Activated T-helper 2 cell treated with anti-CD3 and anti-CD28 coated beads, Interferon-gamma antibody, Interleukin-2, Interleukin-4, amounts not matched to agents 10 μg/mL and 5 μg/mL and 100 μg/mL, durations not matched to agents 14 hours and 24 hours and 36 hours (primary cell): ENCODE measurements around the gene DAPK1. TPM values are rescaled to one million over a fixed set of nuclear protein-coding genes. Genes with fewer than 3 reads are reported as not detected.
"Not testable (repeated sequence)": the region's sequence is repeated elsewhere in the genome, so short reads cannot be mapped to it uniquely, and the experiment has no call there.

Experiments used
- DNase-seq: peaks from one replicate; pipeline ENCODE4 v3.0.0; 2021; ENCODE audit warnings: low spot score
- H3K27ac Mint-ChIP-seq: one replicate; pipeline ENCODE4 v1.8.0; 2021; ENCODE audit warnings: mixed read lengths
- H3K27me3 Mint-ChIP-seq: one replicate; pipeline ENCODE4 v1.8.0; 2021; ENCODE audit warnings: low read depth, mixed read lengths
- H3K36me3 Mint-ChIP-seq: one replicate; pipeline ENCODE4 v1.8.0; 2021; ENCODE audit warnings: low read depth, mixed read lengths
- H3K4me1 Mint-ChIP-seq: one replicate; pipeline ENCODE4 v1.8.0; 2021; ENCODE audit warnings: low read depth, mixed read lengths
- H3K4me3 Mint-ChIP-seq: one replicate; pipeline ENCODE4 v1.8.0; 2021; ENCODE audit warnings: low read depth, mild to moderate bottlenecking, moderate library complexity, mixed read lengths
- H3K9me3 Mint-ChIP-seq: one replicate; pipeline ENCODE4 v1.8.0; 2021; ENCODE audit warnings: mixed read lengths
- intact Hi-C: fragments of 100-400 bp; cut with micrococcal nuclease; formaldehyde crosslinking; loops from one replicate; pipeline ENCODE4 v1.15.1; 2023
- total RNA-seq: library from RNA; stranded (reverse); gene quantifications from 2 replicates; pipeline ENCODE4 v1.2.3, GENCODE V29; 2022

DAPK1 gene
- total RNA-seq, 1 donor from 2014 or later, result 39.1 TPM

DNA sequence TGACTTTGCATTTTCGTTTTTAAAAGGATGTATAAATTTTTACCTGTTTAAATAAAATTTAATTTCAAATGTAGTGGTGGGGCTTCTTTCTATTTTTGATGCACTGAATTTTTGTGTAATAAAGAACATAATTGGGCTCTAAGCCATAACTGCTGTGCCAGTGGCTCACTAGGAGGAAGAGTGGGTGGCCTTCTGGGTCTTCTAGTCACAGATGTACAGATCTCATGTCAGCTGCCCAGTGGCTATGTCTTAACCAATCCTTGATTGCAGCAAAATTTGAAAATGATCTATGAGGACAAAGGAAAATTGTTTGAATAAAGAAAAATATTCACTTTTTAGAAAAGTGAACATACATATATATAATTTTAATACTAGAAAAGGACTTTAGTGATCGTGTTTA is 233.7 kb downstream of the DAPK1 start:
- Mint-ChIP-seq H3K4me3 (no peak overlapping the region), H3K9me3 (no peaks in the 10 kb centered on the region), H3K4me1 (peaks cover 9% of the 10 kb centered on the region), H3K27ac (no peak overlapping the region), H3K36me3 (peaks cover 3% of the 10 kb centered on the region), H3K27me3 (peaks cover 6% of the 10 kb centered on the region)
- DNase-seq, result no peak
- intact Hi-C loops, result no loop called here

DNA sequence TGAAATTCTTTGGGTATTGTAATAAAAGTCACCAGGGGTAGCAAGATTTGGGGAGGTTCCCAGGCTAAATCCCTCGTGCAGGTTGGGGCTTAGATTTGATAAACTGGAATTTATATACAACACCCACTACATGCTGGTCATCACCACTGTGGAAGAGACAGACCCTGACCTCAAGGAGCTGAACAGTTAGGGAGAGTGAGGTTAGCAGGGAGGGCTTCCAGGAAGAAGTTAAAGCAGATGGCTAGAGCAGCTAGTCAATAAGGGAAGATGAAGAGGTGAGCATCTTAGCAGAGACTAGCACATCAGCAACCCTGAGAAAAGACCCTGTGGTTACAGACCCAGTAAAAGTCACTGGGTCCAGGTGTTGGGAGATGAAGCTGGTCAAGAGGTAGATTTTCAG is 234.7 kb downstream of the DAPK1 start:
- Mint-ChIP-seq H3K27me3 (peaks cover 6% of the 10 kb centered on the region), H3K9me3 (no peaks in the 10 kb centered on the region), H3K27ac (no peak overlapping the region), H3K4me3 (no peak overlapping the region), H3K4me1 (peaks cover 7% of the 10 kb centered on the region), H3K36me3 (peaks cover 3% of the 10 kb centered on the region)
- intact Hi-C loops, result no loop called here
- DNase-seq, result no peak

DNA sequence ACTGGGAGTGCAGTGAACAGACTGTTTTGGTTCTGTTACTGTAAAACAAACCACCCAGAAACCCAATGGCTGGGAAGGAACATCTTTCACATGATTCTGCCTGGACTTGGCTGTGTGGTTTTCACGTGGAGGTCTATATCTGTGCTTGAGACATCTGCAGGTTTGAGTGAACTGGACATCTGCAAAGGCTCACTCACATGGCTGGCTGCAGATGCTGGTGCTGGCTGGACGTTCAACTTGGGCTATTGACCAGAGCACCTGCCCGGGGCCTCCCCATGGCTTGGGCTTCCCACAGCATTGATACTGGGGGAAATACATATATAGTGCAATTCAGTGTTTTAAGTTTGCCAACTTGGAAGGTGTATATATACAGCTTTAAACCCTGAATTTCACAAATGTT is 235.1 kb downstream of the DAPK1 start:
- Mint-ChIP-seq H3K9me3 (no peaks in the 10 kb centered on the region), H3K4me1 (peaks cover 6% of the 10 kb centered on the region), H3K27ac (no peak overlapping the region), H3K4me3 (no peak overlapping the region), H3K36me3 (peaks cover 2% of the 10 kb centered on the region), H3K27me3 (peaks cover 6% of the 10 kb centered on the region)
- DNase-seq, result no peak
- intact Hi-C loops, result no loop called here

DNA sequence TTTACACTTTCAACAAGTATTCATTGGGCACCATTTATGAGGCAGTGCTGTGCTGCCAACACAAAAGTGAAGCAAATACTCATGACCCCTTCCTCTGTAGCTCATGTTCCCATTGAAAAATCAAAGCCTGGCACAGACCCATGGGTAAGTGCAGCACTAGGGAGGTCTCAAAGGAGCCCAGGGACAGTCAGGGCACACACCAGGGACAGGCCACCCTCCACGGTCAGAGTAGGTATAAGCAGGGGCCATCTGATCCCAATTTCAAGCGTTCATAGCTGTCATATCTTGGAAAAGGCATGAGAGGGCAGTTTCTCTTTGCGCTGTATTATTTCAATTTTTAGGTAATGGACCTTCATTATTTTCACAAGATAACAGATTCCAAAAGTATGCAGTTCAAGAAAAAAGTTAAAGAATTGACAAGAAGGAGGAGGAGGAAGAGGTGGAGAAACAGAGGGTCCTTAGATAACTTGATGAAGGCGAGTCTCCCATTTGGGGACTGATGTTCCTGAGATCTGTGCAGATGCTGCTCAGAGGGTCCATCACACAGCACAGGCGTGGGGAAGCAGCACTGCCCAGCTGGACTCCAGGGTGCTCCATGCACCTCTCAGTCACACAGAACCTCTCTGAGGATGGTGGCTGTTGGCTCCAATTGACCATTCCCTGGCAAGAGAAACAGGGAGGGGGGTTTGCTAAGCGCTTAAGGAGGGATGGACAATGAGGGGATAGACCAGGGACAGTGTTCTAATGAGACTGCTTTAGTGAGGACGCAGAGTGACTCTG is 235.8 kb downstream of the DAPK1 start:
- intact Hi-C loops, result no loop called here
- Mint-ChIP-seq H3K4me3 (no peak overlapping the region), H3K27me3 (peaks cover 7% of the 10 kb centered on the region), H3K9me3 (peaks cover 3% of the 10 kb centered on the region), H3K36me3 (no peaks in the 10 kb centered on the region), H3K27ac (no peak overlapping the region), H3K4me1 (peaks cover 5% of the 10 kb centered on the region)
- no peak for DNase-seq

DNA sequence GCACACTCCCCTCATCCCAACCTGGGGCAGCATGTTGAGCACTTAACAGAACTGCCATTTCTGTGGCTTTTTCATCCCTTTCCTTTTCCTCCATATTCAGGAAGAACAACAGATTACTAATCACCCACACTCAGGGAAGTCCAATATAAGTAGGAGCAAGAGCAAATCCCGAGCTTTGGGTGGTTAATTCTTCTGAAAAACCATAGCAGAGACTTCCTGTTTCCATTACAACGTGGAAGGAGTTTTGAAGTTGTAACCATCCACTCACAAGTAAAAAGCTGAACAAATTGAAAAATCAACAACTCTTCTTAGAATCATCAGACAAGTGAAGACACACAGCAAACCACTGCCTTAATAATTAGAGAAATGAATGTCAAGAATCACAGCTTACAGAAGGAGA is 236.4 kb downstream of the DAPK1 start:
- no peak overlapping the region for H3K27ac Mint-ChIP-seq
- intact Hi-C loops, result no loop called here
- peaks cover 5% of the 10 kb centered on the region for H3K4me1 Mint-ChIP-seq
- H3K27me3 Mint-ChIP-seq, result peaks cover 7% of the 10 kb centered on the region
- H3K36me3 Mint-ChIP-seq, result no peaks in the 10 kb centered on the region
- no peak for DNase-seq
- peaks cover 3% of the 10 kb centered on the region for H3K9me3 Mint-ChIP-seq
- H3K4me3 Mint-ChIP-seq, result no peak overlapping the region

DNA sequence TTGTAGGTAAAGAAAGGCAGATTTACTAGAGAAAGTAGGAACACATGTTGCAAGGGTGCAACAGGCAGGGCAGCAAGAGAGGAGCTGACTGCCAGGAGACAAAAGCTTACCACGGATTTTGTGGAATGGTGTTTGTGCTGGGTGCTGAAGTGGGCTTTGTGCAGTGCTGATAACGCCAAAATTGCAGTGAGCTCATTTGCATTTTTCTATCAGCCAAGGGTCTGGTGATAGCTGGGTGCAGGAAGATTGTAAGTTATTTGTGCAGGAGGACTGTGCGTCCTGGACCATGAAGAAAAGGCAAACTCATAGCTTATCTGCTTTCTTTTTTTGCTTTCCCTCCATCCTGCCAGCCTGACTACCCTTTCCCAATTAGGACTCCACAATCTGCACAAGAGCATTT is 241.9 kb downstream of the DAPK1 start:
- no peak for DNase-seq
- Mint-ChIP-seq H3K4me1 (peaks cover 11% of the 10 kb centered on the region), H3K27me3 (peaks cover 17% of the 10 kb centered on the region), H3K9me3 (peaks cover 11% of the 10 kb centered on the region), H3K27ac (no peak overlapping the region), H3K4me3 (no peak overlapping the region), H3K36me3 (no peaks in the 10 kb centered on the region)
- intact Hi-C loops, result no loop called here

DNA sequence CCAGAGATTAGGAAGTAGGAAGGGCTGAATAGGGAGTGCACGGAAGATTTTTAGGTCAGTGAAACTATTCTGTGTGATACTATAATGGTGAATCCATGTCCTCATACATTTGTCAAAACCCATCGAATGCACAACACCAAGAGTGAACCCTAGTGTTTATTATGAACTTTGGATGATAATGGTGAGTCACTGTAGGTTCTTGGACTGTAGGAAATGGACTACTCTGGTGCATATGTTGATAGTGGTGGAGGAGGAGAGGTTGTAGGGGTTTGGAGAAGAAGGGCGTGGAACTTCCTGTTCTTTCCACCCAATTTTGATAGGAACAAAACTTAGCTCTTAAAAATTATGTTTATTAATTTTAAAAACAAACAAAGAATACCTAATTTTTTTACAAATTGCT is 242.5 kb downstream of the DAPK1 start:
- Mint-ChIP-seq H3K27ac (no peak overlapping the region), H3K27me3 (peaks cover 17% of the 10 kb centered on the region), H3K4me1 (peaks cover 11% of the 10 kb centered on the region), H3K9me3 (peaks cover 11% of the 10 kb centered on the region), H3K4me3 (no peak overlapping the region), H3K36me3 (no peaks in the 10 kb centered on the region)
- intact Hi-C loops, result no loop called here
- no peak for DNase-seq

DNA sequence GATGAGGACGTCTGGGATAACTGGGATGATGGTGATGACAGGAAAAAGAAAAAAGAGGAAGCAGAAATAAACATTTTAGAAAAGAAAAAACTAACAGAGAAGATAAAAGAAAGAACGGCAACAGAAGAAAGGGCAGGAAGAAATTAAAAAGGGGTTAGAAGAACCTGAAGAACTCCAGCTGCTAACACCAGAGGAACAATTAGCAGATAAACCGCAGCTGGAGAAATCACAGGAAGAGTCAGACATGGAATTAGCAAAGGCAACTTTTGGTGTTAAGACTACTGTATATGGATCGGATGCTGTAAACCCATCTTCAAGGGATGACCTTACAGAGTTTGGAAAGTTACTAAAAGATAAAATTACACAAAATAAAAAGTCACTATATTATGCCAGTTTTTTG is 243.7 kb downstream of the DAPK1 start:
- peaks cover 11% of the 10 kb centered on the region for H3K9me3 Mint-ChIP-seq
- peaks cover 15% of the 10 kb centered on the region for H3K27me3 Mint-ChIP-seq
- intact Hi-C loops, result no loop called here
- DNase-seq, result no peak
- no peak overlapping the region for H3K4me3 Mint-ChIP-seq
- H3K4me1 Mint-ChIP-seq, result peaks cover 11% of the 10 kb centered on the region
- no peaks in the 10 kb centered on the region for H3K36me3 Mint-ChIP-seq
- no peak overlapping the region for H3K27ac Mint-ChIP-seq

DNA sequence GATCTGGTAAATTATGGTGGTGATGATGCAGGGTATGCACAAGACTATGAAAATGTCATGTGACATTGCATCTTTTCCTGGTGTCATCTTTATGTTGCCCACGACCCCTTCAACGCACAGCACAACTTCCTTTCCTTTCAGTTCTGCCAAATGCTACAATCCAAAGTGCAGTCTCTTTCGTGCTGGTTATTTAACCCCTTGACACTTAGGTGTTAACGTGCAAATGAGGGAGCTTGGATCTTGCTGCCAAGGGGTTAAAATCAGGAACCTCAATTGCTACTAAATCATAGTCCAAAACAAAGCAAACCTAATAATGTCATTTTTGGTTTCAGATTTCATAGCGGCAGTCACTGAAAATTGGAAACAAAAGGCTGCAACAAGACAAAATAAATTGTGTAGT is 244.2 kb downstream of the DAPK1 start:
- H3K27ac Mint-ChIP-seq, result no peak overlapping the region
- H3K4me3 Mint-ChIP-seq, result no peak overlapping the region
- peaks cover 11% of the 10 kb centered on the region for H3K4me1 Mint-ChIP-seq
- no peak for DNase-seq
- H3K27me3 Mint-ChIP-seq, result peaks cover 15% of the 10 kb centered on the region
- peaks cover 11% of the 10 kb centered on the region for H3K9me3 Mint-ChIP-seq
- intact Hi-C loops, result no loop called here
- no peaks in the 10 kb centered on the region for H3K36me3 Mint-ChIP-seq

DNA sequence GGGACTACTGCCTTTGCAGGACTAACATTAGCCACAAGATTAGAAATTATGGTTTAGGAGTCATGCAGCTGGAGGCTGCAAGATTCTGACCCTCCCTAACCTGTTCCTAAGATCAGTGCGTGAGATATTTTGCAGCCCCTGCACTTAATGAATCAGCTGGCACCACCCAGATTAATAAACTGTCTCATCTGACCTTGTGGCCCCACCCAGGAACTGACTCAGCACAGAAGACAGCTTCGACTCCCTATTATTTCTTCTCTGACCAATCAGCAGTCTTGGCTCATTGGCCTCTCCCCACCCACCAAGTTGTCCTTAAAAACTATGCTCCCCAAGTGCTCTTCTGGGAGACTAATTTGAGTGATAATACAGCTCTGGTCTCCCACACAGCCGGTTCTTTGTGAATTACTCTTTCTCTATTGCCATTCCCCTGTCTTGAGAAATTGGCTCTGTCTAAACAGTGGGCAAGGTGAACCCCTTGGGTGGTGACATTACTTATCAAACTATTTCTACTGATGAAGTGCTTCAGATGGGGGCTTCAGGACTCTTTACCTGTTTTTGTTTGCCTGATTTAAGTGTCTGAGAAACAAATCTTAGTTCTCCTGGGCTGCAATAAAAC is 245.3 kb downstream of the DAPK1 start:
- intact Hi-C loops, result no loop called here
- peaks cover 19% of the 10 kb centered on the region for H3K27me3 Mint-ChIP-seq
- H3K36me3 Mint-ChIP-seq, result no peaks in the 10 kb centered on the region
- no peak overlapping the region for H3K4me3 Mint-ChIP-seq
- DNase-seq, result no peak
- peaks cover 11% of the 10 kb centered on the region for H3K4me1 Mint-ChIP-seq
- H3K9me3 Mint-ChIP-seq, result peaks cover 11% of the 10 kb centered on the region
- no peak overlapping the region for H3K27ac Mint-ChIP-seq

DNA sequence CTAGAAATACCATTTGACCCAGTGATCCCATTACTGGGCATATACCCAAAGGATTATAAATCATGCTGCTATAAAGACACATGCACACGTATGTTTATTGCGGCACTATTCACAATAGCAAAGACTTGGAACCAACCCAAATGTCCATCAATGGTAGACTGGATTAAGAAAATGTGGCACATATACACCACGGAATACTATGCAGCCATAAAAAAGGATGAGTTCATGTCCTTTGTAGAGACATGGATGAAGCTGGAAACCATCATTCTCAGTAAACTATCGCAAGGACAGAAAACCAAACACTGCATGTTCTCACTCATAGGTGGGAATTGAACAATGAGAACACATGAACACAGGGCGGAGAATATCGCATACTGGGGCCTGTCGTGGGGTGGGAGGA is 246.6 kb downstream of the DAPK1 start:
- H3K9me3 Mint-ChIP-seq, H3K27ac Mint-ChIP-seq, H3K4me3 Mint-ChIP-seq, intact Hi-C loops, DNase-seq, H3K36me3 Mint-ChIP-seq: not testable (repeated sequence)
- Mint-ChIP-seq H3K27me3 (peaks cover 22% of the 10 kb centered on the region), H3K4me1 (peaks cover 11% of the 10 kb centered on the region)

DNA sequence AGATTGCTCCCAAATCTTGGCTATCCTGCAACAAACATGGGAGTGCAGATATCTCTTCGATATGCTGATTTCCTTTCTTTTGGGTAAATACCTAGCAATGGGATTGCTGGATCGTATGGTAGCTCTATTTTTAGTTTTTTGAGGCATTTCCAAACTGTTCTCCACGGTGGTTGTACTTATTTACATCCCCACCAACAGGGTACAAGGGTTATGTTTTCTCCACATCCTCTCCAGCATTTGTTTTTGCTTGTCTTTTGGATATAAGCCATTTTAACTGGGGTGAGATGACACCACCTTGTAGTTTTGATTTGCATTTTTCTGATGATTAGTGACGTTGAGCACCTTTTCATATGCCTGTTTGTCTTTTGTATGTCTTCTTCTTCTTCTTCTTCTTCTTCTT is 248.5 kb downstream of the DAPK1 start:
- no peak for DNase-seq
- Mint-ChIP-seq H3K27me3 (peaks cover 17% of the 10 kb centered on the region), H3K4me1 (peaks cover 11% of the 10 kb centered on the region), H3K27ac (no peak overlapping the region), H3K9me3 (peaks cover 8% of the 10 kb centered on the region), H3K4me3 (no peak overlapping the region), H3K36me3 (no peaks in the 10 kb centered on the region)
- intact Hi-C loops, result no loop called here

DNA sequence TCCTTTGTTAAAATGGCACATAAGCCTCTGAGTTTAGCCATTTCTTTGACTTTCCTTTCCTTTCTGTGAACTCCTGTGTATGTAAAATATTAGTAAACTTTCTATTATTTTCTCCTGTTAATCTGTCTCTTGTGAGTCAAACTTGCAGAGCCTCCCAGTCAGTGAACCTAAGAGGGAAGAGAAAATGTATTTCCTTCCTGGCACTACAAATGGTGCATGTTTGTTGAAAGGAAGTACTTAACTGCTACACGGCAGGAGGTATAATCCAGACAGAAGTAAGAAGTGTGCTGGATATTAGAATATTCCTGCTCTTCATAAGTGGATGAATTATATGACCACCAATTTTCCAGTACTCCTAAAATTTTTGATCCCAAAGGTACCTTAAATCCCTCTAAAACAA is 251.2 kb downstream of the DAPK1 start:
- intact Hi-C loops, result no loop called here
- Mint-ChIP-seq H3K9me3 (peaks cover 8% of the 10 kb centered on the region), H3K4me3 (no peak overlapping the region), H3K36me3 (no peaks in the 10 kb centered on the region), H3K27me3 (peaks cover 15% of the 10 kb centered on the region), H3K27ac (no peak overlapping the region), H3K4me1 (no peaks in the 10 kb centered on the region)
- no peak for DNase-seq
